HL-60 (cell line): ENCODE results near the gene ANKRD44.

ENCODE experiments used
- DNase-seq, 2 experiments: peaks; one replicate each; pipeline ENCODE4 v3.0.0-alpha.2; 2010 to 2020; ENCODE audit warnings: low read depth in 1 of 2, low spot score in 1 of 2
- H3K27ac ChIP-seq: fragments of 250-450 bp; sonication (Bioruptor Pico); replicated peaks from 2 replicates; pipeline ENCODE4 v1.5.1; 2020; ENCODE audit warnings: mild to moderate bottlenecking, moderate library complexity
- H3K27me3 ChIP-seq: fragments of 250-450 bp; sonication (Bioruptor Pico); 2 replicates; pipeline ENCODE4 v1.5.1; 2021; ENCODE audit warnings: mild to moderate bottlenecking, moderate library complexity; ENCODE audit not compliant: insufficient read depth, poor library complexity, severe bottlenecking
- H3K4me3 ChIP-seq: replicated peaks from 2 replicates; pipeline ENCODE4 v1.5.1; 2011; ENCODE audit warnings: mild to moderate bottlenecking, control low read depth, low read length; ENCODE audit not compliant: insufficient read depth
- GABPA ChIP-seq: IDR thresholded peaks from 2 replicates; pipeline ENCODE4 v1.6.1; 2012; ENCODE audit warnings: low read depth
- POLR2AphosphoS5 ChIP-seq: IDR thresholded peaks from 2 replicates; pipeline ENCODE4 v1.6.1; 2012; ENCODE audit warnings: low read depth
- SPI1 ChIP-seq: IDR thresholded peaks from 2 replicates; pipeline ENCODE4 v1.6.1; 2012; ENCODE audit warnings: low read depth, mild to moderate bottlenecking, borderline replicate concordance
- TF ChIP-seq, protein P1 (sequence below): IDR thresholded peaks from 2 replicates; pipeline ENCODE4 v1.6.1; 2012; ENCODE audit warnings: low read depth; ENCODE audit not compliant: insufficient replicate concordance
- TF ChIP-seq, protein P2 (sequence below): IDR thresholded peaks from one replicate; pipeline ENCODE4 v1.5.1; 2011; ENCODE audit warnings: low read length, control low read depth, inconsistent platforms; ENCODE audit not compliant: insufficient read depth

The ANKRD44 gene

GRCh38 chr2:197270601-197271000, 40.0 kb downstream of the ANKRD44 start:
- no peak for DNase-seq
- TF ChIP-seq, protein P1, sequence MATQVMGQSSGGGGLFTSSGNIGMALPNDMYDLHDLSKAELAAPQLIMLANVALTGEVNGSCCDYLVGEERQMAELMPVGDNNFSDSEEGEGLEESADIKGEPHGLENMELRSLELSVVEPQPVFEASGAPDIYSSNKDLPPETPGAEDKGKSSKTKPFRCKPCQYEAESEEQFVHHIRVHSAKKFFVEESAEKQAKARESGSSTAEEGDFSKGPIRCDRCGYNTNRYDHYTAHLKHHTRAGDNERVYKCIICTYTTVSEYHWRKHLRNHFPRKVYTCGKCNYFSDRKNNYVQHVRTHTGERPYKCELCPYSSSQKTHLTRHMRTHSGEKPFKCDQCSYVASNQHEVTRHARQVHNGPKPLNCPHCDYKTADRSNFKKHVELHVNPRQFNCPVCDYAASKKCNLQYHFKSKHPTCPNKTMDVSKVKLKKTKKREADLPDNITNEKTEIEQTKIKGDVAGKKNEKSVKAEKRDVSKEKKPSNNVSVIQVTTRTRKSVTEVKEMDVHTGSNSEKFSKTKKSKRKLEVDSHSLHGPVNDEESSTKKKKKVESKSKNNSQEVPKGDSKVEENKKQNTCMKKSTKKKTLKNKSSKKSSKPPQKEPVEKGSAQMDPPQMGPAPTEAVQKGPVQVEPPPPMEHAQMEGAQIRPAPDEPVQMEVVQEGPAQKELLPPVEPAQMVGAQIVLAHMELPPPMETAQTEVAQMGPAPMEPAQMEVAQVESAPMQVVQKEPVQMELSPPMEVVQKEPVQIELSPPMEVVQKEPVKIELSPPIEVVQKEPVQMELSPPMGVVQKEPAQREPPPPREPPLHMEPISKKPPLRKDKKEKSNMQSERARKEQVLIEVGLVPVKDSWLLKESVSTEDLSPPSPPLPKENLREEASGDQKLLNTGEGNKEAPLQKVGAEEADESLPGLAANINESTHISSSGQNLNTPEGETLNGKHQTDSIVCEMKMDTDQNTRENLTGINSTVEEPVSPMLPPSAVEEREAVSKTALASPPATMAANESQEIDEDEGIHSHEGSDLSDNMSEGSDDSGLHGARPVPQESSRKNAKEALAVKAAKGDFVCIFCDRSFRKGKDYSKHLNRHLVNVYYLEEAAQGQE = no peak
- TF ChIP-seq GABPA = no peak
- no peak for TF ChIP-seq SPI1
- TF ChIP-seq POLR2AphosphoS5 = no peak
- TF ChIP-seq, protein P2, sequence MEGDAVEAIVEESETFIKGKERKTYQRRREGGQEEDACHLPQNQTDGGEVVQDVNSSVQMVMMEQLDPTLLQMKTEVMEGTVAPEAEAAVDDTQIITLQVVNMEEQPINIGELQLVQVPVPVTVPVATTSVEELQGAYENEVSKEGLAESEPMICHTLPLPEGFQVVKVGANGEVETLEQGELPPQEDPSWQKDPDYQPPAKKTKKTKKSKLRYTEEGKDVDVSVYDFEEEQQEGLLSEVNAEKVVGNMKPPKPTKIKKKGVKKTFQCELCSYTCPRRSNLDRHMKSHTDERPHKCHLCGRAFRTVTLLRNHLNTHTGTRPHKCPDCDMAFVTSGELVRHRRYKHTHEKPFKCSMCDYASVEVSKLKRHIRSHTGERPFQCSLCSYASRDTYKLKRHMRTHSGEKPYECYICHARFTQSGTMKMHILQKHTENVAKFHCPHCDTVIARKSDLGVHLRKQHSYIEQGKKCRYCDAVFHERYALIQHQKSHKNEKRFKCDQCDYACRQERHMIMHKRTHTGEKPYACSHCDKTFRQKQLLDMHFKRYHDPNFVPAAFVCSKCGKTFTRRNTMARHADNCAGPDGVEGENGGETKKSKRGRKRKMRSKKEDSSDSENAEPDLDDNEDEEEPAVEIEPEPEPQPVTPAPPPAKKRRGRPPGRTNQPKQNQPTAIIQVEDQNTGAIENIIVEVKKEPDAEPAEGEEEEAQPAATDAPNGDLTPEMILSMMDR = no peak
- Histone ChIP-seq H3K4me3 (no peak overlapping the region), H3K27me3 (no peaks in the 10 kb centered on the region), H3K27ac (no peak overlapping the region)

DNA sequence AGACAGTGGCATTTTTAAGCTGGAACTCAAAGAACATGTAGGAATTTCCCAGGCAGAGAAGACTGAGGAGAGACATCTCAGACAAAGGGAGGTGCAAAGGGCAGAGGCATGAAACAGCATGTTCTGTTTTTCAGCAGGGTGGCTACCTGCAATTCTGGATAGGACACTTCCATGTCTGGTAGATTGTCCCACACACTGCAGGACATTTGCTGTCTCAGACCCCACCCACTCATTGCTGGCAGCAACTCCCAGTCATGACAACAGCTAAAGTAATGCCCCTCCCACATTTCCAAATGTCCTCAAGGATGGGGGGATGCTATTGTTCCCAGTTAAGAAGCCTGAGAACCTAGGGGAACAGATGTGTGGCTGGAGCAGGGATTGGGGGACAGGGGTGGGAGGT, 40.8 kb downstream of the ANKRD44 start:
- Histone ChIP-seq H3K27me3 (no peaks in the 10 kb centered on the region), H3K27ac (no peak overlapping the region), H3K4me3 (no peak overlapping the region)
- TF ChIP-seq, protein P2 = no peak
- TF ChIP-seq GABPA (no peak), POLR2AphosphoS5 (no peak), SPI1 (no peak)
- TF ChIP-seq, protein P1 = no peak
- DNase-seq = no peak

GRCh38 chr2:197268786-197269584, 41.6 kb downstream of the ANKRD44 start:
- no peak for DNase-seq
- no peaks in the 10 kb centered on the region for H3K27me3 ChIP-seq

More at GRCh38 chr2:197268786-197269584, 41.6 kb downstream of the ANKRD44 start:
- no peak overlapping the region for H3K4me3 ChIP-seq
- H3K27ac ChIP-seq = no peak overlapping the region
- TF ChIP-seq POLR2AphosphoS5 = no peak
- TF ChIP-seq GABPA = no peak
- TF ChIP-seq, protein P2 = no peak
